Inflammatory macrophage treated with lipopolysaccharide for 1 hour (primary cell): ENCODE measurements around the gene ADIPOR1.
"Not testable (repeated sequence)": the region's sequence is repeated elsewhere in the genome, so short reads cannot be mapped to it uniquely, and the experiment has no call there.

Experiments used
- DNase-seq, 2 donors: peaks; one replicate each; pipeline ENCODE4 v3.0.0-alpha.2; 2020 to 2022

ADIPOR1 gene

DNA sequence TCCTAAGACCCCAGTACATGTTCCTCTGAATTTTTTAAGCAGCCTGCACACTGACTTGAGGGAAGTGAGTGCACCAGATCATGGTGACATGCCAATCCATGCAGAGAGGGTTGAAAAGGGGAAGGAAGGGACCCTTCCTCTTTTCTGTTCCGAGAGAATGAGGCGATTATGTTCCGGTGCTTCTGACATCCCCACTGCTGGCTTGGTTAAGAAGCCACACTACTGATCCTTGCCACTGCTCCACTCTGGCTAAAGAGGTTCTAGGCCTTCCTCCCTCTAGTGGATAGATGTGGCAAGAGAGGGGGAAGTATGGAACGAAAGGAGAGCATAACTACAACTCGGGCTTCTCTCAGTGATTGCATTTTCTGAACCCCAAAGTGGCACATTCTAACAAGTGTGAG lies 10.8 kb upstream of the ADIPOR1 start:
- DNase-seq = peak; percentile 84 to 88

DNA sequence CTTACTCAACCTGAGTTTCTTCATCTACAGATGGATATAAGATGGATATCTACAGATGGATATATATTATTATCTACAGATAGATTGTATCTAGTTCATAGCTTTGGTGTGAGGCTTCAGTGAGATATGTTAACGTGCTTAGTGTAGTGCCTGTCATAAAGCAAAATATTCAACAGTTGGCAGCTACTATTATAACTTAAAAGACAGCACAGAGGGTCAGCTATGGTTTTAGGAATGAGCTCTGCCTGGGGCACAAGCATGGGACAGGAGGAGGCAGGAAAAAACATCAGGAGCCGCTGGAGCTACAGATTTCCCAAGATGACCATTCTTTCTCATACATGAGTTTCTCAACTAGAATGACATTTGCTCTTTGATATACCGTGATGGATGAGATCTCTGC lies 10.2 kb upstream of the ADIPOR1 start:
- no peak for DNase-seq

DNA sequence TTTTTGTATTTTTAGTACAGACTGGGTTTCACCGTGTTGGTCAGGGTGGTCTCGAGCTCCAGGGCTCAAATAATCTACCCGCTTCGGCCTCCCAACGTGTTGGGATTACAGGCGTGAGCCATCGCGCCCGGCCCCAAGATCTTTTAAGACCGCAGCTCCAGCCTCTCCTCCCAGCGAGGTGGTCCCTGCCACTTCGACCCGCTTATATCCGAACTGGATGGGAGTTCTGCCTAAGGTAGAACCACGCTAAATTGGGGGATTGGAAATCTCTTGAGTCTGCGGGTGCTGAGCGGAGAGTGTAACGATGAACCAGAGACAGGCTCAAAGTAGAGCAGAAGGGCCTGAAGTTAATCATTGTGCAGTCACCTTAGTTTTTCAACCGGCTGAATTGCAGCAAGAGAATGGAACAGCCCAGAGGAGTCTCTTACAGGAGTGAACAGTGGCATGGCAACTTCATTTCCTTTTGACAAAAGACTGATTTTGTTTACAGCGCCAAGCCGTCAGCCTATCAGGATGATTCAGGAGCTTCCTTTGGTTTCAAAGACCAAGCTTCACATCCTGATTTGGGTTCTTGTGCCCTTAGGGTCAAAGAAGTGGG lies 9.7 kb upstream of the ADIPOR1 start:
- DNase-seq = peak; percentile 39 to 51

DNA sequence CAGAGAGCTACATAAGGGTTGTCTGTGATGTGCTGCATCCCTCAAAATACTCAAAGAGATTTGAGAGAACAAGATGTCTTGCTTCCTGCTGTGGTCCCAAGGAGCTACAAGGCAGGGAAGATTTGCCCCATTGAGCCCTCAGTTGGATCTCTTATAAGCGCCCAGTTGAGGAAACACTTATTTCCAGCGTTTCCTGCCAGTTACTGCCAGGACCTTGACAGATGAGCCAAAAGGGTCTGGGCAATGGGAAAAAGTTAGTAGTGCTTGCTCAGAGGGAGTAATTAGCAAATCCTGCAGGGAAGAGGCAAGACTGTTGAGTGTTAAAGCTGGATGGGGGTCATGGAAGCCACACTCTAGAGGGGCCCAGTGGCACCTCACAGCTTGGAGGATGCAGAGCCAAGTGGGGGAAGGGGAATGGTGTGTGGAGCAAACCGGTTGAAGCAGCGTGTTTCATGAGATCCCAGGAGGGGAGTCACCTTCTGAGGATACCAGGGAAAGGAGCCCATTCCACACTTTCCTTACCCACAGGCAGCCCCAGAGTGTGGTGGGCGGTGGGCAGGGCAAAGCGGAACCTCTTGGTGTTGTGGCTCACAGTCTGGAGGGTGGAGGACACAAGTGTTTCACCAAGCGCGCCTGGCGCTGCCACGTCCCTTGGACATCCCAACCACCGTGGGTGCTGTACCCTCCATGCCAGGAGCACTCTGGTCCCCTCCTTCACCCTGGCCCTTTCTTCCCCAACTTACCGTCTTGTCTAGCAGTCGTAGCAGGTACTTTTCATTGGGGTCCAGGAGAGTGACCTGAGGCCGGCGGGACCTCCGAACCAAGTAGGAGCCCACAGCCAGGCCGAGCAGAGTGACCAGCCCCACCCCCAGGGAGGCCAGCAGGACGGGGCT lies 8.1 kb upstream of the ADIPOR1 start:
- DNase-seq = peak in 1 of 2 donors; percentile 30

DNA sequence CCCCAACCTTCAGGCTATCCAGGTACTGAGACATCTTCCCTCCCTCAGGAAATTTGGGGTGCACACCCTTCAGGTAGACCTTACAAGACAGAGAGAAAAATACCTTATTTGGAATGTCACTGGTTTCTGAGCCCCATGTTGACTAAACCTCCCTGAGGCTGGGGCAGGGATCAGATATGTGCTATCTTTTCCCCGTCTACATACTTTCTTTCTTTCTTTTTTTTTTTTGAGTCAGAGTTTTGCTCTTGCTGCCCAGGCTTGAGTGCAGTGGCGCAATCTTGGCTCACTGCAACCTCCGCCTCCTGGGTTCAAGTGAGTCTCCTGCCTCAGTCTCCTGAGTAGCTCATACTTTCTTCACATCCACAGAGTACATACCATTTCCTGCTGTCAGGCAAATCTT lies 7.3 kb upstream of the ADIPOR1 start:
- DNase-seq = no peak

DNA sequence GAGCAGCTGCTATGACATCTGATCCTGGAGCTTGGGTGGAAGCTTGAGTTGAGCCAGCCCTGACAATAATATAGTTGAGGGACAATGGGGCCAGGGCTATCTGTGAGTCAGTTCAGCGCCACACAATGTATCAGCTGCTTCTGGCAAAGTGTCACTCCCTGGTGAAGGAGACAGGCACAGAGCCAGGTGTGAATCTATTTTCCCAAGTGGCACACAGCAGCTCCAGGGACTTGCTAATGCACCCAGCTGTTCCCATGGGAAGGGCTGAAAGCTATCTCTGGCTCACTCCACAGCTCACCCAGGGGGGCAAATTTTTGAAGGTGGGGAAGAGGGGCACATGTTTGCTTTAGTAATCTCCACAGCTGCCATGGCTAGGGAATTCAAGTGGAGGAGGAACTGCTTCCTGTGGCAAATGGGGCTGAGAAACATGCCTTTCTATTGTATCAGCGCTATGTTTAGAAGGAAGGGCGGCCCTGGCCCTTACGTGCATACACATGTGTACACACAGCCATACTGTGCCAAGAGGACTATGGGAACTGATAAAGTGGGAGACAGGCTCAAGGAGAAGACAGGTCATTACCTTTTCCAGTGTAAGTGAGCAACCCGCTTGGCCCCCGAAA lies 6.8 kb upstream of the ADIPOR1 start:
- DNase-seq = no peak

DNA sequence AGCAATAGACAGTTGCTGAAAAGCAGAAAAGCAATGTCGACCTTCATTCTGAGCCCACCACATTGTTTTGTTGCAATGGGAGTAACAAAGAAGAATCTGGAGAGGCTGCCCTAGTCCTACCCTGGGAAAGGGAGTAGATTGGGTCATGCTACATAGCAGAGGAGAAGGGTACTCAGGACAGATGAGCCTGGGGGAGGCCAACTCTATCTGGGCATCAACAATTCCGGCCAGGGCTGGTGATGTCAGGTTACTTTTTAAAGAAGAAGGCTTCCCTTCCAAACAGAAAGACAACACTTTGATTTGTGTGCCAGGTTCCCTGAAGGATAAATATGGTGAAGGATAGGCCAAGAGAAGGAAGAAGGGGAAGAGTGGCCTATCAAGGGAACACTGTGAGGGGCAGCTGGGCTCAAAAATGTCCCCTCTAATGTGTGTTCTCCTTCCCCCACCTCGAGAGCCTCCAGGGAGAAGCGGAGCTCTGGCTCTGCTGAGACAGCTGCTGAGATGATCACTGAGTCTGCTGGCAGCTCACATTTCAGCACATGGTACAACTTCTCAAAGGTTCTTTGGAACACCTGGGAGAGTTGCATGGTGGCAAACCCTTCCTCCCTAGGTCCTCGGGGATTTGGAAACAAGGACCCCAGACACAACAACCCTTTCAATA lies 3.2 kb upstream of the ADIPOR1 start:
- DNase-seq = no peak

DNA sequence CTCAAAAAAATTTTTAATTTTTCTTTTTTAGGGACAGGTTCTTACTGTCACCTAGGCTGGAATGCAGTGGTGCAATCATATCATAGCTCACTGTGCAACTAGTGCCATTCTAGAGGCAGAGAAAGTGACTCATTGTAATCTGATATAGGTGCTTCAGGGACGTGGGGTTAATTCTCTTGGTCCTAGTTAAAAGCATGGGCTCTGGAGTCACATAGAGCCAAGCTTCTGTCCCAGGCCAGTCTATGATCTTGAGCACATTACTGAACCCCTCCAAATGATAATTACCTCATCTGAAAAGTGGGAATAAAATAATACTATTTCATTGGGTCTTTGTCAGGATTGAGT lies 1.1 kb upstream of the ADIPOR1 start:
- DNase-seq = no peak

DNA sequence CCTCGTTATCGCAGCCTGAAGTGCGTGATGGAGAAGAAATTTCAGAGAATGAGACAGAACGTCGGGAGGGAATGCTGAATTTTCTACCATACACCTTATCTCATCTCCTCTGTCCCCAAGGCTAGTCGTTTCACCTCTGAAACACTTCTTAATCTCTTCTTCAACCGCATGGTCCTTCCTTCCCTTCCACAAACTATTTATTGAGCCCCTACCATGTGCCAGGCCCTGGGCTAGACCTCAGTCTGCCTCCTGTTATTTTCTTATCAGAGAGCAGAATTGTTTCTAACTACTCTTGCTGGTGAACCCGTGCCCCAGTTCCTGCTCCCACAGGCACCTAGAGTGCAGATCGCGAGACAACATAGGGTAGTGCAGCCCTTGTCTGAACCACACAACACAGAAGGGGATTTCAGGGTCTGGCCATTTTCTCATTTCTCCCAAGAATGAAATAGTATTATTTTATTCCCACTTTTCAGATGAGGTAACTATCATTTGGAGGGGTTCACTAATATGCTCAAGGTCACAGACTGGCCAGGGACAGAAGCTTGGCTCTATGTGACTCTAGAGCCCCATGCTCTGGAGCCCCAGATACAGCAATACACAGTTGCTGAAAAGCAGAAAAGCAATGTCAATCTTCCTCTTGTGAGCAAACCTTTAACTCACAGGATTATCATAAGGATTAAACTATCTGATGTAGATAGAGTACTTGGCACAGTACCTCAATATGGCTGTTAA lies 598 bp upstream of the ADIPOR1 start:
- DNase-seq = no peak

DNA sequence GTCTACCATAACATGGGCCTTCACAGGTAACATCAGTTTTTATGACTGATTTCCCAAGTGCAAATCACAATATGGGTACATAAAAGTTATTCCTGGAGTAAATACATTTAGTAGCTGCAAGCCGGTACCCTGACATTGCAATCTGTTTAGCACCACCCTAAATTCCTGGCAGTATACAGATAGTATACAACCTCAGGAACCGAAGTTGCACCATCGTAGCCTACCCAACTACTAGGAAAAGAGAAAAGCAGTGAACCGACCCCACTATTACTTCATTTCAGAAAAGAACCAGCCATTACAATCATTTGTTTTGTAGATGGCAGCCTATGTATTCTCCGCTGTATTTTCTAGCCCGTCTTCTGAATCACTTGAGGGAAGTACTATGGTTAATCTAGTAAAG lies 1.1 kb downstream of the ADIPOR1 start:
- no peak for DNase-seq

DNA sequence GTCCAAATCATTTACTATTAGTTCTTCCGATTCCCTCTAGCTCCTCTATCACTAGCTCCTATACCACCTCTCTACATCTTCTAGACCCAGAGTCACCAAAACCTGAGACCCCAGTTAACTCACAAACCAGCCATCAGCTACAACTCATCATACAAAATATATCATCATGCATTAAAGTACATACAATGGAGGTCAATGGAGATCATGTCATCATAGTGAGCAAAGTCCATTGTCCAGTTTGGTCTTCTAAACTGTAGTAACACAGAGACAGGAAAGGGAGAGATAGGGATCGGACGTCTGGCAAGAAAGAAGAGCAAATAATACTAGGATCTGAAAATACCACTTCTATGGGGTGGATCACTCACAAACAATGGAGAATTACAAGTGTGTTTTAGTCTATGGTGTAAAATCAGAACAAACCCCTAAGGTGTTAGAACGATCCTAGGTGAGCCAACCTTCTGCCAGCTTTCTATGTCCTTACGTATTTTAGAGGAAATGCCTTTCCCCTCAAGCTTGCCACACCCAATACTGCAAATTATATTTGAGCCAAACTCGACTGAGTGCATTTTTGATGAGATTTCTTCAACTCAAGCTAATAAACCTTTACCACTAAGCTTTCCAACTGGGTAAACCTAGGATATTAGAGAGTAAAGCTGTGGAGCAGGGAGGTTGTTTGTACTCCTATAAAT lies 3.9 kb downstream of the ADIPOR1 start:
- DNase-seq = no peak

DNA sequence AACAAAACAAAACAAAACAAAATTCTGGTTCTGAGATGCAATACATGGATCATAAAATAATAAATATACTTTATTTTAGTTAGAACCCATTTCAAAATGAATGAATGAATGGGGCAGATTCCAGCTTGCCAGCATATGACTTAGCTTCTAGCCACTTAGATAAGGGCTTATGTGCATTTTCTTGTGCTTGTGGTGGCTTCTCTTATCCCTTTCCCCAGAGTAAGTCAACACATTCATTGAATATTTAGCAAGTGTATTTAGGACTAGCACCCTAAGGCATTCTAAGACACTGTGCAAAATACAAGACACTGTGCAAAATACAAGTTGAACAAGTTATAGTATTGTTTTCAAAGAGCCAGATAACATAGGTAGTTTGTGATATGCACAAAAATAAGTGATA lies 4.7 kb downstream of the ADIPOR1 start:
- no peak for DNase-seq

DNA sequence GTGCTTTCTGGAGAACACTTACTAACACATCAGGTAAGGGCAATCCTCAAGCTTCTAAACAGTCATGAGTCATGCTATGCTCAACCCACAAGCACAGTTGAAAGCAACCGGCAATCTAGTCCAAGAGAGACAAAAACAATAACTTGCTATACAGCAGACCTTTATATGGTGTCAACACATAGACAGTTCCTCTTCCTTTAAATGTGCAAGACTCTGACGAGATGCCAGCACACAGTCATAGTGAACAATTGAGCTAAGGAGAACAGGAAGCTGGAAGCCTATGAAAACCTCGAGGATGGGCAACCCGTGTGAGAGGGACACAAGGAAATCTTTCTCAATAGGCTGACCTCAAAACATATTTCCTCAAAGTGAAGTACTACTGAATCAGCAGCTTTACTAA lies 5.3 kb downstream of the ADIPOR1 start:
- DNase-seq = peak; percentile 94 to 100

DNA sequence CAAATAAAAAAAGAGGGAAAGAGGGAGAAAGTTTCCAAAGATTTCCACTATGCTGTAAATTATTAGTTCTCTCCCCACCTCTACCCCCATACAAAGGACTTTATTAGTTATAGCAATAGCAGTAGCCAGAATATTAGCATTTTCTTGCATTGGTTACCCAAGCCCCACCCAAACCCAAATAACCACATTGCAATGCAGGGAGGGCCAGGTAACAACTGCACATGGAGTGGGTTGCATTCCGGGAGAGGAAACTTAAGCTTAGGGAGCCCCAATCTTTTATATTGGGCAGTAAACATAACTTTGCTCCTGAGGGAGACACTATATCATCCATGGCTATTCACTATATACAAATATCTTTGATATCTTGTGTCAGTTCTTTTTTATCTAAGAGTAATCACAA lies 6.0 kb downstream of the ADIPOR1 start:
- DNase-seq = no peak

DNA sequence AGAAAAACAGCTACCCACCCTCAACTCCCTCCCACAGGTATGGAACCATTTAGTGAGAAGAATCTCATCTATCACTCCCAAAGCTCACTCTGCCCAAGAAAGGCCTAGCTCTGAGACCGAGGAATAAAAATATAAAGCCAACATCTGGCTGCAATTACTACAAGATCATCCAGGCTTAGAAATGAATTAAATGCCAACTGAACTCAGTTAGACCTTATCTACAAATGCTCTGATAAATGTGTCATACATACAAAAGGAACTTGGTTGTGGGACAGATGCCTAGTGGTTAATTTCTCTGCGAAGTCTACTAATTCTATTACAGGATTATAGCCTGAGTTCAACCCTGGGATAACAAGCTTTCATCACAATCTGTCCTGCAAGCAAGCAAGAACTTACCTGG lies 6.7 kb downstream of the ADIPOR1 start:
- no peak for DNase-seq

DNA sequence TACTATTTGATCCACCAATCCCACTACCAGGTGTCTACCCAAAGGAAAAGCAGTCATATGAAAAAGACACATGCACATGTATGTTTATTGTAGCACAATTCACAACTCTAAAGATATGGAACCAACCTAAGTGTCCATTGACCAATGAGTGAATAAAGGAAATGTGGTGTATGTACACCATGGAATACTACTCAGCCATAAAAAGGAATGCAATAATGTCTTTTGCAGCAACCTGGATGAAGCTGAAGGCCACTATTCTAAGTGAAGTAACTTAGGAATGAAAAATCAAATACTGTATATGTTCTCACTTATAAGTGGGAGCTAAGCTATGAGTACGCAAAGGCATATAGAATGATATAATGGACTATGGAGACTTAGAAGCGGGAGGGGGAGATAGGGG lies 12.6 kb downstream of the ADIPOR1 start:
- DNase-seq = no peak

DNA sequence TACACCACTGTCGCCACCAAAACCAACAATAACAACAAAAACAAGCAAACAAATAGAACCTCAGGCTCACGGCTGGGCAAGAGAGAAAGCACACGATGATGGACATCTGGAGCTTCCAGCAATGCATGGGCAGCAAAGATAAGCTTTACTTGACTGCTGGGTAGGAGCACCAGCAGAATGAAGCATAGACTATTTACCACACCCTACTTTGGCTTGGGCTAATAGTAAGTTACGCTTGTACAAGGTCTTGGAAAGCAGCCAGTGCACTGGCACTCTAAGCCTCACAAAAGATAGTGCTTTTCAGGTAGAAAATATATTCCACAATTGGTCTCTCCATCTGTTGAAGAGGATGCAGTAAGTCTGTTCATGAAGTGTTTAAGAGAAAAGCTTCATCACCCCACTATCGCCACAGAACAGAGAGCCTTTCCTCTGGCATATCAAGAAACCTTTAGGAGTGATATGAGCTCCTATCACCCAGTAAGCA lies 13.6 kb downstream of the ADIPOR1 start:
- DNase-seq = no peak

DNA sequence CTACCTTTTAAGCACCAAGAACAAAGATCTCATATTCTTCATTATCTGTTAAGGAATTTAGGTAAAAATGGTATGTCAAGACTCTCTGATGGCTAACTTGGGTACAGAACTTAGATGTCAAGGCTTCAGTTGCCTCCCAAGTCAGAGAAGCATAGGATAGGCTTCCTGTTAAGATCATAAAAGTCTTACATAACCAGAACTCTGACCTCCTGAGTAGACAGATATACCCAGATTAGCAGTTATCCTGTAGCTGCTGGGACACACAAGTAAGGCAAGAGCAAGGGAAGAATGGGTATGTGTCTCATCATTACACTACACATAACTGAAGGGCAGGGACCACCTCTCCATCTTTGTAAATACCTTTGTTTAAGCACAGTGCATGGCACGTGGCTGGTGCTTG lies 15.7 kb downstream of the ADIPOR1 start:
- DNase-seq = no peak

DNA sequence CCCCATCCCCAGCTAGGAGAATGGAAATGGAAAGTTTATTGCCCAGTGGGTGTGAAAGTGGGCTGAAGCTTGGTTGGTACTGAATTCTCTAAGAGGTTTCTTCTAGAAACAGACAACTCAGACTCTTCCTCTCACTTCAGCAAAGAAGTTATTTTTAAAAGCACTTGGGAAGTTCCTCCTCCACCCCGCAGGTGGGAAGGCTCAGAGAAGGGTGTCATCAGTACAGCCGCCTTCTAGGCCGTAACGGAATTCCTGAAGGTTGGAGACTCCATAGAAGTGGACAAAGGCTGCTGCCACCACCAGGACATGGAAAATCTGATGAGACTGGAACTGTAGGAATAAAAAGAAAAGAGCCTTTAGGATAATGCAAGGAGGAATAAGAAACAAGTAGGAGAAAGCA lies 16.7 kb downstream of the ADIPOR1 start:
- no peak for DNase-seq

DNA sequence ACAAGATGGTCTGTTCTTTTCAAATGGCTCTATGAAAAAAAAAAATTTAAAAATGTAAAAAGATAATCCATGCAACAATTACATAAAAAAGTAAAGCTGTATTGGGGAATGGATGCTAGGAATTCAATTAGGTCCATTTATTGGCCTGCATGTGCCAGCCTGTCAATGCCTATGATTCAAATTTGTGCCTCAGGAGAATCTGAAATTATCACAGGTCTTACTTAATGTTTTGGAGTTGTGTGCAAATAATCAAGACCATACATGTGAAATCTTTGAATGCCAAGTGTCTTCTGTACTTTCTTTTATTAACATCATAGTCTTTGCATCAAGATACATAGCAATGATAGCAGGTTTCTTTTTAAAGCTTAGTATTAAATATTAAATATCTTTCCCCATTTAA lies 17.6 kb downstream of the ADIPOR1 start:
- DNase-seq = no peak

DNA sequence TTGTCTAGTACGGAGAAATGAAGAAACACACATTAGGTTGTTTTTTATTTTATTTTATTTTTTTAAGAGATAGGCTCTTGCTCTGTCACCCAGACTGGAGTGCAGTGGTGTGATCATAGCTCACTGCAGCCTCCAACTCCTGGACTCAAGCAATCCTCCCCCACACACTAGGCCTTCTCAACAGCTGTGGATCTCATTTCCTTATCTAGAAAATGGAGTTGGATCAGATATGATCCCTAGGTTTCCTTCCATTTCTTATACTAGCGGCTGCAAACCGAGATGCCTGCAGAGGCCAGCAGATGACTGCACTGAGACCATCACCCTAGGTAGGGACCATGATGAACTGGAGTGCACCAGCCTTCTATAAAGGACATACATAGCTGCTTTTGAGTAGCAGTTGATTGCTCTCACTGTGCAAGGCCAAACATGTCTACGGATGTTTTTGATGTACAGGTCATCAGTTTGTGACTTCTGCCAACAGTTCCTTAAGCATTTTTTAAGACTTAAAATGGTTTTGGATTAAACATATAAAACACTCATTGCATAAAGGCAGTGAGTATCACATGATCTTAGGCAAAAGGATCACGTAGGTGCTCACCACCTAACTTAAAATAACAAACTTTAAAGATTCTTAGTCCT lies 19.7 kb downstream of the ADIPOR1 start:
- no peak for DNase-seq

DNA sequence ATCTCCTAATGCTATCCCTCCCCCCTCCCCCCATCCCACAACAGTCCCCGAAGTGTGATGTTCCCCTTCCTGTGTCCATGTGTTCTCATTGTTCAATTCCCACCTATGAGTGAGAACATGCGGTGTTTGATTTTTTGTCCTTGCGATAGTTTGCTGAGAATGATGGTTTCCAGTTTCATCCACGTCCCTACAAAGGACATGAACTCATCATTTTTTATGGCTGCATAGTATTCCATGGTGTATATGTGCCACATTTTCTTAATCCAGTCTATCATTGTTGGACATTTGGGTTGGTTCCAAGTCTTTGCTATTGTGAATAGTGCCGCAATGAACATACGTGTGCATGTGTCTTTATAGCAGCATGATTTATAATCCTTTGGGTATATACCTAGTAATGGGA lies 21.7 kb downstream of the ADIPOR1 start:
- DNase-seq = not testable (repeated sequence)
